HepG2 (cell line): ENCODE measurements around the gene DPAGT1. TPM values are rescaled to one million over a fixed set of nuclear protein-coding genes. Genes with fewer than 3 reads are reported as not detected.

Source experiments
- AGO1 ChIP-seq: fragments of 200-400 bp; formaldehyde crosslinking; IDR thresholded peaks from 2 replicates; pipeline ENCODE4 v1.6.1; 2017; ENCODE audit warnings: mild to moderate bottlenecking, low read depth, low read length, moderate library complexity; ENCODE audit not compliant: poor library complexity, severe bottlenecking
- KDM2A ChIP-seq: sonication (generic); formaldehyde crosslinking; IDR thresholded peaks from 2 replicates; pipeline ENCODE4 v1.4.0; 2020; ENCODE audit warnings: low read depth, missing genetic modification reagents, borderline replicate concordance
- MEF2D ChIP-seq: sonication (generic); formaldehyde crosslinking; IDR thresholded peaks from 2 replicates; pipeline ENCODE4 v1.5.1; 2020; ENCODE audit warnings: mild to moderate bottlenecking, missing genetic modification reagents
- MIXL1 ChIP-seq: IDR thresholded peaks from 2 replicates; pipeline ENCODE4 v1.6.1; 2016
- NFIB ChIP-seq: sonication (generic); formaldehyde crosslinking; IDR thresholded peaks from 2 replicates; pipeline ENCODE4 v1.9.0; 2021; ENCODE audit warnings: missing genetic modification reagents, mild to moderate bottlenecking, borderline replicate concordance
- REST ChIP-seq, 2 experiments: IDR thresholded peaks; 2 replicates each; pipeline ENCODE4 v1.6.1; 2011 to 2012; ENCODE audit warnings: low read length in 2 of 2, borderline replicate concordance in 1 of 2, low read depth in 1 of 2, mild to moderate bottlenecking in 1 of 2, moderate library complexity in 1 of 2
- SAFB2 ChIP-seq: sonication (generic); formaldehyde crosslinking; IDR thresholded peaks from 2 replicates; pipeline ENCODE4 v1.5.1; 2020; ENCODE audit warnings: missing genetic modification reagents, low read depth, mild to moderate bottlenecking, borderline replicate concordance
- SOX13 ChIP-seq, 3 experiments: fragments of 450-650 bp in 1 of 3; sonication (generic) in 1 of 3; formaldehyde crosslinking in 1 of 3; IDR thresholded peaks in 2 of 3; conservative IDR thresholded peaks in 1 of 3; 2 replicates each; pipeline versions ENCODE4 v1.5.0 to v1.6.1; 2016 to 2020; ENCODE audit warnings: antibody characterized with exemption in 1 of 3, mild to moderate bottlenecking in 1 of 3, missing compliant biosample characterization in 1 of 3, missing genetic modification reagents in 1 of 3, moderate library complexity in 1 of 3
- XRCC5 ChIP-seq: fragments of 200-400 bp; formaldehyde crosslinking; optimal IDR thresholded peaks from 2 replicates; pipeline ENCODE3; 2017; ENCODE audit warnings: mild to moderate bottlenecking, low read length
- ZNF260 ChIP-seq: sonication (generic); formaldehyde crosslinking; IDR thresholded peaks from 2 replicates; pipeline ENCODE4 v1.4.0; 2020; ENCODE audit warnings: missing genetic modification reagents, low read depth, mild to moderate bottlenecking, borderline replicate concordance
- ZNF282 ChIP-seq: fragments of 450-650 bp; IDR thresholded peaks from 2 replicates; pipeline ENCODE4 v1.6.1; 2018; ENCODE audit not compliant: partially characterized antibody
- ZNF660 ChIP-seq: sonication (generic); formaldehyde crosslinking; IDR thresholded peaks from 2 replicates; pipeline ENCODE4 v1.5.1; 2020; ENCODE audit warnings: mild to moderate bottlenecking, low read depth, missing genetic modification reagents, borderline replicate concordance
- ZNF678 ChIP-seq: sonication (generic); formaldehyde crosslinking; IDR thresholded peaks from 2 replicates; pipeline ENCODE4 v1.4.0; 2020; ENCODE audit warnings: mild to moderate bottlenecking, missing genetic modification reagents
- ZNF780A ChIP-seq: sonication (generic); formaldehyde crosslinking; IDR thresholded peaks from 2 replicates; pipeline ENCODE4 v1.8.0; 2022; ENCODE audit warnings: mild to moderate bottlenecking, missing genetic modification reagents, moderate library complexity
- ZNF883 ChIP-seq: sonication (generic); formaldehyde crosslinking; IDR thresholded peaks from 2 replicates; pipeline ENCODE4 v1.5.1; 2020; ENCODE audit warnings: mild to moderate bottlenecking, missing genetic modification reagents; ENCODE audit errors: not compliant biosample characterization
- ZSCAN20 ChIP-seq: sonication (generic); formaldehyde crosslinking; IDR thresholded peaks from 2 replicates; pipeline ENCODE4 v1.4.0; 2020; ENCODE audit warnings: missing genetic modification reagents, mild to moderate bottlenecking, borderline replicate concordance
- polyA plus RNA-seq, 8 experiments: library from polyadenylated mRNA; depleted of rRNA in 3 of 8; stranded (reverse) in 7 of 8; unstranded in 1 of 8; fragments of >200 nt; fragmentation: Illumina TruSeq in 4 of 8; extraction: Trizol in 4 of 8; gene quantifications; 2 replicates each; pipeline versions ENCODE4 v1.2.1 to v1.2.3, GENCODE V29; 2011 to 2016; ENCODE audit warnings: low read depth in 4 of 8, missing spikeins in 1 of 8, mixed read lengths in 1 of 8; ENCODE audit not compliant: insufficient read depth in 1 of 8
- total RNA-seq, 5 experiments: library from RNA; depleted of rRNA; stranded (reverse); fragments of >200 nt; fragmentation: Illumina TruSeq; extraction: Trizol; gene quantifications; 2 replicates each; pipeline ENCODE4 v1.2.3, GENCODE V29; 2016; ENCODE audit warnings: low read depth in 1 of 5
- TF ChIP-seq, protein P1 (sequence below): sonication (generic); formaldehyde crosslinking; IDR thresholded peaks from 2 replicates; pipeline ENCODE4 v1.4.0; 2020; ENCODE audit warnings: mild to moderate bottlenecking, missing genetic modification reagents
- TF ChIP-seq, protein P2 (sequence below): sonication (generic); formaldehyde crosslinking; IDR thresholded peaks from 2 replicates; pipeline ENCODE4 v1.5.0; 2020; ENCODE audit warnings: missing genetic modification reagents

Gene DPAGT1
- total and polyA plus RNA-seq, 2 of the 13 experiments (the other 11 are each of a cell fraction or from before 2014, with no cell fraction given): 37.6 to 70.7 TPM

DNA sequence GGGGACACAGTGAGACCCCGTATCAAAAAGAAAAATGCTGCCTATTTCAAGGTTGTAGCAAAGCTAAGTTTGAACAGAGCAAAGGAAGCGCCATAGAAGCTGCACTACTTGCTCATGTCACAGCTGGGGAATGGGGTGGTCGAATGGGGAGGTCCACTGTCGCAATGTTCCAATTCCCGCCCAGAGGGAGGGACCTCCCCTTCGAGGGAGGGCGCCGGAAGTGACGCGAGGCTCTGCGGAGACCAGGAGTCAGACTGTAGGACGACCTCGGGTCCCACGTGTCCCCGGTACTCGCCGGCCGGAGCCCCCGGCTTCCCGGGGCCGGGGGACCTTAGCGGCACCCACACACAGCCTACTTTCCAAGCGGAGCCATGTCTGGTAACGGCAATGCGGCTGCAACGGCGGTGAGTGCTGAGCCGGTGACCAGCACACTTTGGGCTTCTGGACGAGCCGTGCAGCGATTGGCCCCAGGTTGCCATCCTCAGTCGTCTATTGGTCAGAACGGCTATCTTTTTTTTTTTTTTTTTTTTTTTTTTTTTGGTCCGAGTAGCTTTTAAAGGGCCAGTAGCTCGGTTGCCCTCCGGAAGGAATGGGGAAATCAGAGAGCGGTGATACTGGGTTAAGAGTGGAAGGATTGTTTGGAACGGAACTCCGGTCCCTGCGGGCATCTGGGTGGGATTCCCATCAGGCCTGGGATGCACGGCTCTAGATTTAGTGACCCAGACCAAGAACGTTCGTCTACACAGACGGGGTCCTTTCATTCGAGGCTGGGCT lies 16.8 kb downstream of the DPAGT1 start, which contains the start of gene HMBS (continued):
- TF ChIP-seq, protein P1, sequence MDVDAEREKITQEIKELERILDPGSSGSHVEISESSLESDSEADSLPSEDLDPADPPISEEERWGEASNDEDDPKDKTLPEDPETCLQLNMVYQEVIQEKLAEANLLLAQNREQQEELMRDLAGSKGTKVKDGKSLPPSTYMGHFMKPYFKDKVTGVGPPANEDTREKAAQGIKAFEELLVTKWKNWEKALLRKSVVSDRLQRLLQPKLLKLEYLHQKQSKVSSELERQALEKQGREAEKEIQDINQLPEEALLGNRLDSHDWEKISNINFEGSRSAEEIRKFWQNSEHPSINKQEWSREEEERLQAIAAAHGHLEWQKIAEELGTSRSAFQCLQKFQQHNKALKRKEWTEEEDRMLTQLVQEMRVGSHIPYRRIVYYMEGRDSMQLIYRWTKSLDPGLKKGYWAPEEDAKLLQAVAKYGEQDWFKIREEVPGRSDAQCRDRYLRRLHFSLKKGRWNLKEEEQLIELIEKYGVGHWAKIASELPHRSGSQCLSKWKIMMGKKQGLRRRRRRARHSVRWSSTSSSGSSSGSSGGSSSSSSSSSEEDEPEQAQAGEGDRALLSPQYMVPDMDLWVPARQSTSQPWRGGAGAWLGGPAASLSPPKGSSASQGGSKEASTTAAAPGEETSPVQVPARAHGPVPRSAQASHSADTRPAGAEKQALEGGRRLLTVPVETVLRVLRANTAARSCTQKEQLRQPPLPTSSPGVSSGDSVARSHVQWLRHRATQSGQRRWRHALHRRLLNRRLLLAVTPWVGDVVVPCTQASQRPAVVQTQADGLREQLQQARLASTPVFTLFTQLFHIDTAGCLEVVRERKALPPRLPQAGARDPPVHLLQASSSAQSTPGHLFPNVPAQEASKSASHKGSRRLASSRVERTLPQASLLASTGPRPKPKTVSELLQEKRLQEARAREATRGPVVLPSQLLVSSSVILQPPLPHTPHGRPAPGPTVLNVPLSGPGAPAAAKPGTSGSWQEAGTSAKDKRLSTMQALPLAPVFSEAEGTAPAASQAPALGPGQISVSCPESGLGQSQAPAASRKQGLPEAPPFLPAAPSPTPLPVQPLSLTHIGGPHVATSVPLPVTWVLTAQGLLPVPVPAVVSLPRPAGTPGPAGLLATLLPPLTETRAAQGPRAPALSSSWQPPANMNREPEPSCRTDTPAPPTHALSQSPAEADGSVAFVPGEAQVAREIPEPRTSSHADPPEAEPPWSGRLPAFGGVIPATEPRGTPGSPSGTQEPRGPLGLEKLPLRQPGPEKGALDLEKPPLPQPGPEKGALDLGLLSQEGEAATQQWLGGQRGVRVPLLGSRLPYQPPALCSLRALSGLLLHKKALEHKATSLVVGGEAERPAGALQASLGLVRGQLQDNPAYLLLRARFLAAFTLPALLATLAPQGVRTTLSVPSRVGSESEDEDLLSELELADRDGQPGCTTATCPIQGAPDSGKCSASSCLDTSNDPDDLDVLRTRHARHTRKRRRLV (CRISPR knock-in tag): peak; percentile 82
- TF ChIP-seq, protein P2, sequence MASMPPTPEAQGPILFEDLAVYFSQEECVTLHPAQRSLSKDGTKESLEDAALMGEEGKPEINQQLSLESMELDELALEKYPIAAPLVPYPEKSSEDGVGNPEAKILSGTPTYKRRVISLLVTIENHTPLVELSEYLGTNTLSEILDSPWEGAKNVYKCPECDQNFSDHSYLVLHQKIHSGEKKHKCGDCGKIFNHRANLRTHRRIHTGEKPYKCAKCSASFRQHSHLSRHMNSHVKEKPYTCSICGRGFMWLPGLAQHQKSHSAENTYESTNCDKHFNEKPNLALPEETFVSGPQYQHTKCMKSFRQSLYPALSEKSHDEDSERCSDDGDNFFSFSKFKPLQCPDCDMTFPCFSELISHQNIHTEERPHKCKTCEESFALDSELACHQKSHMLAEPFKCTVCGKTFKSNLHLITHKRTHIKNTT (CRISPR knock-in tag): no peak
- TF ChIP-seq MEF2D (CRISPR knock-in tag) (no peak), AGO1 (no peak), NFIB (CRISPR knock-in tag) (no peak), ZNF260 (CRISPR knock-in tag) (no peak), MIXL1 (CRISPR knock-in tag) (0 out of 2 replicates have a peak, but pooled peaks have one; percentile 12), ZNF282 (no peak), ZNF678 (CRISPR knock-in tag) (no peak), ZNF660 (CRISPR knock-in tag) (no peak), ZSCAN20 (CRISPR knock-in tag) (0 out of 2 replicates have a peak, but pooled peaks have one; percentile 14), SAFB2 (CRISPR knock-in tag) (peak; percentile 42; the same call in 1 of the 2 replicates), KDM2A (peak; percentile 88), REST (IDR thresholded peaks at IDR 0.05; ENCODE audit: borderline replicate concordance in 1 of 2, low read depth in 1 of 2, low read length in 2 of 2) (no peak), SOX13 (IDR thresholded peaks at IDR 0.05) (no peak), SOX13 (CRISPR knock-in tag; conservative IDR thresholded peaks at IDR 0.05 in 1 of 2, IDR thresholded peaks at IDR 0.05 in 1 of 2) (peak in 1 of 2 experiments; percentile 9; a peak in 1 of 4 replicates), XRCC5 (peak; percentile 58), ZNF780A (CRISPR knock-in tag) (no peak), ZNF883 (CRISPR knock-in tag) (peak; percentile 58)
